BJ (cell line): Measurements from ENCODE around the gene ALG10B. TPM values are rescaled to one million over a fixed set of nuclear protein-coding genes. Genes with fewer than 3 reads are reported as not detected.

Experiments used
- polyA plus RNA-seq: library from polyadenylated mRNA; depleted of rRNA; stranded (reverse); fragments of >200 nt; gene quantifications from 2 replicates; pipeline ENCODE4 v1.2.3, GENCODE V29; 2011
- small RNA-seq: library from RNA; depleted of rRNA; stranded (forward); fragments of <200 nt; gene quantifications from one replicate; pipeline ENCODE3, GENCODE V24; 2012; ENCODE audit warnings: low replicate concordance, low read depth; ENCODE audit not compliant: insufficient read length

The ALG10B gene
- polyA plus RNA-seq, 1 experiment, result 7.2 TPM

Small RNAs within 50 kb of the gene (small RNA-seq; reads per million reads assigned to genes)
- gene RF00019, result not detected
